GM10266 (cell line): ENCODE measurements around the gene CCDC12.
A peak's percentile ranks its signal among the peaks of the same experiment; 100 is the strongest.

Experiments used
- DNase-seq: peaks from one replicate; pipeline ENCODE4 v3.0.0; 2012; ENCODE audit errors: extremely low spot score
- TF ChIP-seq, protein P1 (sequence below): IDR thresholded peaks from 2 replicates; pipeline ENCODE4 v1.5.1; 2012; ENCODE audit warnings: mild to moderate bottlenecking, low read depth; ENCODE audit not compliant: control insufficient read depth, insufficient read depth; ENCODE audit errors: missing control alignments

CCDC12 gene

DNA sequence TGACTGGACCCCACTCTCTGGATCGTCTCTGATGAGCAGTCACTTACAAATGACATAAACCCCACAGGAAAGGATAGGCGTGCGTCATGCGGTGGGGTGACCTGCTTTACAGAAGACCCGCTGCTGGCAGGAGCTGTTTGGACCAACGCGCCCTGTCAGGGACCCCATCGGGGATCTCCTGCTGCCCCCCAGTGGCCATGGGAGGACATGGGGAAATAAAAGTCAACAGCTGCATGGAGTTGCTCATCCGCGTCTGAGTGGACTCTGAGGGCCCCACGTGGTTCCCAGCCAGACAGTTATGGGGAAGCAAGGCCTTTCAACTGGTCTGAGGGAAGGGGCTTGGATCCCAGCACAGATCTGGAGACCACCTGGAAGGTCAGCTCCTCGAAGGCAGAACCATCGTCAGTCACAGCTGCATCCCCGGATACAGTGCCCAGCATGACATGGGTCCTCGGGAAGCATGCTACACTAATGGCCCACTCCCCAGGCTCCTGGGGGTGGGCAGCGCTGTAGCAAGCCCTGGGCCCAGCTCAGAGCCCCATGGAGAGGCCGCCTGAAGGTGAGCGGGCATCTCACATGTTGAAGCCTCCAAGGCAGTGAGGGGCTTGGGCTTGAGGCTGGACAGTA, 66.9 kb downstream of the CCDC12 start:
- TF ChIP-seq, protein P1, sequence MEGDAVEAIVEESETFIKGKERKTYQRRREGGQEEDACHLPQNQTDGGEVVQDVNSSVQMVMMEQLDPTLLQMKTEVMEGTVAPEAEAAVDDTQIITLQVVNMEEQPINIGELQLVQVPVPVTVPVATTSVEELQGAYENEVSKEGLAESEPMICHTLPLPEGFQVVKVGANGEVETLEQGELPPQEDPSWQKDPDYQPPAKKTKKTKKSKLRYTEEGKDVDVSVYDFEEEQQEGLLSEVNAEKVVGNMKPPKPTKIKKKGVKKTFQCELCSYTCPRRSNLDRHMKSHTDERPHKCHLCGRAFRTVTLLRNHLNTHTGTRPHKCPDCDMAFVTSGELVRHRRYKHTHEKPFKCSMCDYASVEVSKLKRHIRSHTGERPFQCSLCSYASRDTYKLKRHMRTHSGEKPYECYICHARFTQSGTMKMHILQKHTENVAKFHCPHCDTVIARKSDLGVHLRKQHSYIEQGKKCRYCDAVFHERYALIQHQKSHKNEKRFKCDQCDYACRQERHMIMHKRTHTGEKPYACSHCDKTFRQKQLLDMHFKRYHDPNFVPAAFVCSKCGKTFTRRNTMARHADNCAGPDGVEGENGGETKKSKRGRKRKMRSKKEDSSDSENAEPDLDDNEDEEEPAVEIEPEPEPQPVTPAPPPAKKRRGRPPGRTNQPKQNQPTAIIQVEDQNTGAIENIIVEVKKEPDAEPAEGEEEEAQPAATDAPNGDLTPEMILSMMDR = peak; percentile 89
- peak; percentile 89 for DNase-seq

DNA sequence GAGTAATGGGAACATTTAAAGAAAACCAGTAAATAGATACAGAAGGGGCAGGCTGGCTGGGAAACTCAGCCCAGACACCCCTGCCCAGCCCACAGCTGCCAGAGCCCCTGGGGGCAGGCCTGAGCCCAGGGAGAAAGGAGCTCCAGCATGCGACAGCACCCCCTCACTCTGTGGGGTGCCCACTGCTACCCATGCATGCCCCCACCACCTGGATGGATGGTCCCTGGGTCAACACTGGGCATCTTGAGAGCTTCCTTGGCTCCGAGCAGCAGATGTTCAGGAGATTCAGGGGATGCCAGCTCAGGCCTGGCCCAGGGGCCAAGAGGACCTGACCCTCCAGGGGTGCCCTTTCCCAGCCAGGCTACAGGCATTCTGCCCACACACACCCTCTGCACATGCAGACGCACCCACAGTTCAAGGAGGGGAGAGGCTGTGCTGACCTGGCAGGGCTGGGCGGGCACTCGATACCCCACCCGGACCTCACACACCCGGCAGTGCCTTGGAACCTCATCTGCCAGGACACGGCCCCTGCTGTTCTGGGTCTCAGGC, 67.5 kb downstream of the CCDC12 start:
- TF ChIP-seq, protein P1 = no peak
- DNase-seq = no peak

DNA sequence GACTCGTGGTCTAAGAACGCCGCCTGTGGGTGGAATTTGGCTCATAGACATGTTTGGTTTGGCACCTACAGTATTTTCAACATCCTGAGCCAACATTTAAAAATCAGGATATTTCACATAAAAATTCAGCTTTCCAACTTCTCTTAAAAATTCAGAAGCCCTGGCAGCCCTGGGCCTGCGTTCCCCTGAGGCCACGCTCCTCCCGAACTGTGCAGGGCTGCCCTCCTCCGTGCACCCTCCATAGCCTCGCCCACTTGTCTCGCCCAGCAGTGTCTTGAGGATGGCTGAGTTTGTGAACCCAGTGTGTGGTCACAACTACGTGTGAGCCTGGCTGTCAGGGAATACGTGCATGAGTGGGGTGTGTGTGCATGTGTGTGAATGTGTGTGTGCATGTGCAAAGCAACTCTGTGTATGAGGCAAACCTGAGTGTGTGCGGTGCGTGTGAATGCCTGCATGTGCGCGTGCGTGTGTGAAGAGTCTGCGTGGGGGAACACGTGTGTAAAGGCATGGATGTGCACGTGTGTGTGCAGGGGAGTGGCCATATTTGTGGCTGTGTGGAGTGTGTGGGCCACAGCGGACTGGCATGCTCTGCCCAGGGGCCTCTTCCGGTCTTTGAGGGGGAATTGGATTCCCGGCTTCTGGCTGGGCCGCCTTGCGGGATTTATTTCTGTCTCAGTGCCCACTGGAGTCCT, 68.1 kb downstream of the CCDC12 start:
- no peak for DNase-seq
- TF ChIP-seq, protein P1 = no peak

DNA sequence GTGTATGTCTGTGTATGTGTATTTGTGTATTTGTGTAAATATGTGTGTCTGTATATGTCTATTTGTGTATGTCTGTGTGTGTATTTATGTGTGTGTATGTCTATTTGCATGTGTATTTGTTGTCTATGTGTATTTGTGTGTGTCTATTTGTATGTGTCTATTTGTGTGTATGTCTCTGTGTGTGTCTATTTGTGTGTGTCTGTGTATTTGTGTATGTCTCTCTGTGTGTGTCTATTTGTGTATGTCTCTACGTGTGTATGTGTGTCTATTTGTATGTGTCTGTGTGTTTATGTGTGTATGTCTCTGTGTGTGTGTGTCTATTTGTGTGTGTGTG, 68.6 kb downstream of the CCDC12 start:
- no peak for DNase-seq
- TF ChIP-seq, protein P1 = no peak

DNA sequence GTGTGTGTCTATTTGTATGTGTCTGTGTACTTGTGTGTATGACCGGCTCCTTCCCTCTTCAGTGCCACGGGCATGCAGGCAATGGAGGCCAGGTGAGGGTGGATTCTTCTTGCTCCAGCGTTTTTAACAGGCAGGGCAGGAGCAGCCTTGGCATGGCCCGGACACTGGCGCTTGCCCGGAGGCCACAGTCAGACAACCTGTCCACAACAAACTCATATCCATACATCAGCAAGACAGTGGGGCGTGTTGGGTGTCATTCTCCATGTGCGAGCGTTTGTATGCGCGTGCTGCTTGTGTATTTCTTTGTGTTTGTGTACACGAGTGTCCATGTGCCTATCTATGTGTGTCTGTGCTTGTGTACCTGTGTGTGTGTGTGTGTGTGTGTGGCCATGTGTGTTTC, 69.3 kb downstream of the CCDC12 start:
- no peak for DNase-seq
- TF ChIP-seq, protein P1 = no peak

DNA sequence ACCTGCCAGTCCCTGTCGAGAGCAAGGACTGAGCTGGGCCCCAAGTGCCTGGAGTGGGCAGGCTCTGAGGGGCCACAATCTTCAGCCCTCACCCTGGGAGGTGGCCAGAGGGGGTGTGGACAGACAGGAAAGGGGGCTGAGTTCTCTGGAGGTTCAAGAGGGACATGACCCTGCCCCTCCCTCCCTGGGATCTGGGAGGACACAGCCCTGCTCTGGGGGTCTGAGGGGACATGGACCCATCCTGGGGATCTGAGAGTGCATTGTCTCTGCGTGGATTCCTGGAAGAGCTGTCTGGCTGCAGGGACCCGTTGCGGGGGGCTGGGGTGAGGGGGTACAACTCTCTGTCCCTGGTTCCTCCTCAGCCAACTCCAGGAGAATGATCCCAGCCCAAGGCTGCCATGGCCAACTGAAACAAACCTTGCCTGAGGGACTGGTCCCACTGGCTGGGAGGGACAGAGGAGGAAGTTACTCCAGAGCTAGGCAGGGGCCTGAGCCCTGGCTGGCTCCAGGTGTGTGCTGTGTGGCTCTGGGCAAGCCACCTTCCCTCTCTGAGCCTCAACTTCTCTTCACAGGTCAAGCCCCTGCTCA, 70.0 kb downstream of the CCDC12 start:
- DNase-seq = no peak

More for the DNA sequence above, 70.0 kb downstream of the CCDC12 start:
- TF ChIP-seq, protein P1 = no peak
